Suprapubic skin (tissue), 4 donors: ENCODE results near the gene TBC1D9. TPM values are rescaled to one million over a fixed set of nuclear protein-coding genes. Genes with fewer than 3 reads are reported as not detected.

Experiments
- DNase-seq, 2 donors: peaks; one replicate each; pipeline ENCODE4 v3.0.0-alpha.2; 2019; ENCODE audit warnings: low spot score in 2 of 2
- H3K27ac ChIP-seq: fragments of 200-600 bp; sonication (generic); one replicate; pipeline ENCODE4 v1.5.1; 2019
- H3K27me3 ChIP-seq: fragments of 200-600 bp; sonication (generic); one replicate; pipeline ENCODE4 v1.5.1; 2019
- H3K36me3 ChIP-seq: fragments of 200-600 bp; sonication (generic); one replicate; pipeline ENCODE4 v1.5.1; 2019
- H3K4me1 ChIP-seq: fragments of 200-600 bp; sonication (generic); one replicate; pipeline ENCODE4 v1.5.1; 2019
- H3K4me3 ChIP-seq: fragments of 200-600 bp; sonication (generic); one replicate; pipeline ENCODE4 v1.5.1; 2019; ENCODE audit warnings: mild to moderate bottlenecking
- H3K9me3 ChIP-seq: fragments of 200-600 bp; sonication (generic); one replicate; pipeline ENCODE4 v1.5.1; 2019
- EP300 ChIP-seq: sonication (generic); formaldehyde crosslinking; IDR thresholded peaks from one replicate; pipeline ENCODE4 v1.6.1; 2017; ENCODE audit warnings: antibody characterized with exemption
- POLR2A ChIP-seq, 2 donors: fragments of 450-650 bp; IDR thresholded peaks; one replicate each; pipeline ENCODE4 v1.6.1; 2017; ENCODE audit warnings: antibody characterized with exemption in 2 of 2, mild to moderate bottlenecking in 2 of 2, moderate library complexity in 2 of 2
- POLR2AphosphoS5 ChIP-seq, 3 donors: sonication (generic); formaldehyde crosslinking; IDR thresholded peaks; one replicate each; pipeline ENCODE4 v1.6.1; 2017; ENCODE audit warnings: antibody characterized with exemption in 3 of 3
- WGBS: methylation state at CpG from one replicate; pipeline ENCODE4 v1.1.5; 2018; 5-methylcytosine and 5-hydroxymethylcytosine counted together
- total RNA-seq, 4 donors: library from RNA; depleted of rRNA; stranded (reverse); fragments of >200 nt; gene quantifications; one replicate each; pipeline ENCODE4 v1.1.0, GENCODE V29; 2016
- TF ChIP-seq, protein P1 (sequence below), 2 donors: fragments of 200-600 bp in 1 of 2; fragments of 450-650 bp in 1 of 2; sonication (generic) in 1 of 2; IDR thresholded peaks; one replicate each; pipeline ENCODE4 v1.5.1; 2016 to 2019; ENCODE audit warnings: antibody characterized with exemption in 2 of 2, mild to moderate bottlenecking in 1 of 2, moderate library complexity in 1 of 2

Gene TBC1D9
- total RNA-seq, 4 donors from 2014 or later: 5.7 to 9.8 (median 8.9) TPM

DNA sequence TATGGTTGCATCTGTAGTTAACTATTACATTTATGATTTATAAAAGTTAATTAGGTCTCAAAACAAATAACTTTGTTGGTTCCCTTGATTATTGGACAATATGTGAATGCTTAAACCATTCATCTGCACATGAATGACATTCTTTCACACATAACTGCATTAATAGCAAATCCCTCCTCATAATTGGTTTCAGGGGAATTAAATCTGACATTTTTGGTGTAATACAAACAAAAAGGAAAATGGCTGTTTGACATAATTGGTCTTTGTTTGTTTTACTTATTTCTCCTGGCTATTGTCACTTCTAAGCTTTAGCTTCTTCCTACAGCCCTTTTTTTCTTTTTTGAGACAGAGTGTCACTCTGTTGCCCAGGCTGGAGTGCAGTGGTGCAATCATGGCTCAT, 71.9 kb downstream of the TBC1D9 start:
- Histone ChIP-seq H3K4me3 (no peak overlapping the region), H3K9me3 (no peaks in the 10 kb centered on the region), H3K27ac (no peak overlapping the region), H3K27me3 (no peaks in the 10 kb centered on the region), H3K4me1 (no peaks in the 10 kb centered on the region), H3K36me3 (no peaks in the 10 kb centered on the region)
- no peak for TF ChIP-seq POLR2A (IDR thresholded peaks at IDR 0.05)
- no peak for TF ChIP-seq EP300
- TF ChIP-seq, protein P1, sequence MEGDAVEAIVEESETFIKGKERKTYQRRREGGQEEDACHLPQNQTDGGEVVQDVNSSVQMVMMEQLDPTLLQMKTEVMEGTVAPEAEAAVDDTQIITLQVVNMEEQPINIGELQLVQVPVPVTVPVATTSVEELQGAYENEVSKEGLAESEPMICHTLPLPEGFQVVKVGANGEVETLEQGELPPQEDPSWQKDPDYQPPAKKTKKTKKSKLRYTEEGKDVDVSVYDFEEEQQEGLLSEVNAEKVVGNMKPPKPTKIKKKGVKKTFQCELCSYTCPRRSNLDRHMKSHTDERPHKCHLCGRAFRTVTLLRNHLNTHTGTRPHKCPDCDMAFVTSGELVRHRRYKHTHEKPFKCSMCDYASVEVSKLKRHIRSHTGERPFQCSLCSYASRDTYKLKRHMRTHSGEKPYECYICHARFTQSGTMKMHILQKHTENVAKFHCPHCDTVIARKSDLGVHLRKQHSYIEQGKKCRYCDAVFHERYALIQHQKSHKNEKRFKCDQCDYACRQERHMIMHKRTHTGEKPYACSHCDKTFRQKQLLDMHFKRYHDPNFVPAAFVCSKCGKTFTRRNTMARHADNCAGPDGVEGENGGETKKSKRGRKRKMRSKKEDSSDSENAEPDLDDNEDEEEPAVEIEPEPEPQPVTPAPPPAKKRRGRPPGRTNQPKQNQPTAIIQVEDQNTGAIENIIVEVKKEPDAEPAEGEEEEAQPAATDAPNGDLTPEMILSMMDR (IDR thresholded peaks at IDR 0.05): no peak
- no peak for TF ChIP-seq POLR2AphosphoS5 (IDR thresholded peaks at IDR 0.05)
- DNase-seq: no peak

DNA sequence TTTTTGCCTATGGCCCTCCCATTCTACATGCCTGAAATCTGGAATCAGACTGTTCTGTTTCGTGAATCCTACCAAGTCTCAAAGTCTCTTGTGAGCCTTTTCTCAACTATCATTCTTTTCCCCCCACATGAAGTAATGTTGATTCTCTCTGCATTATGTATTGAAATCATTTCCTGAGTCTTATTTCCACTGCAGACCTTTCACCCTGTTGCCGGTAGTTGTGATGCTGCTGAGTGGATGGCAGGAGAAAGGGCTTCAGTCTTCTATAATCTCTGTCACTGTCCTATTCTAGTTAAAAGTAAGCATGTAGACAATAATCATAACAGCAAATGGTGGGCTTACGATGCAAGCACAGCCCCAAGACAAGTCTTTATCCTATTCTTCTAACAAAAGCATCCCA, 75.0 kb downstream of the TBC1D9 start:
- no peaks in the 10 kb centered on the region for H3K4me1 ChIP-seq
- whole genome bisulfite sequencing: 100% methylated on average over 3 of the region's 3 CpGs
- peaks cover 5% of the 10 kb centered on the region for H3K36me3 ChIP-seq
- no peak overlapping the region for H3K4me3 ChIP-seq
- no peaks in the 10 kb centered on the region for H3K27me3 ChIP-seq
- no peaks in the 10 kb centered on the region for H3K9me3 ChIP-seq
- TF ChIP-seq, protein P1 (IDR thresholded peaks at IDR 0.05): no peak
- TF ChIP-seq POLR2A (IDR thresholded peaks at IDR 0.05): no peak
- TF ChIP-seq POLR2AphosphoS5 (IDR thresholded peaks at IDR 0.05): no peak
- no peak for TF ChIP-seq EP300
- no peak for DNase-seq
- no peak overlapping the region for H3K27ac ChIP-seq

DNA sequence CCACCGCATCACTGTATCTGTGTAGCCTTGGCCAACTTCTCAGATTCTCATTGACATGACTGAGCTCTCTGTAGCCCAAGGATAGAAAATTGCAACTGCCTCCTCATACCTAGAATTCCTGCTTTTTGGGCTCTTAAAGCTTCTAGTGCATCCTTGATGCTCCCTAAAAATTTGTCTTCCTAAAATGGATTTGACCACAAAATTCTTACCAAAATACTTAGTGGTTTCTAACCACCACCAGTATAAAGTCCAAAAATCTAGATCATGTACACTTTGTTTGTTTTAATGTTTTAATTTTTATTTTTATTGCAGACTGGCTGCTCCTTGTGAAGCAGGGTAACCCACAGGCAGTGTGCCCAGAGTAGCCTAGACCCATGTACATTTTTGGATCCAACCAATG, 75.5 kb downstream of the TBC1D9 start:
- Histone ChIP-seq H3K9me3 (no peaks in the 10 kb centered on the region), H3K4me3 (no peak overlapping the region), H3K4me1 (no peaks in the 10 kb centered on the region), H3K36me3 (peaks cover 5% of the 10 kb centered on the region), H3K27me3 (no peaks in the 10 kb centered on the region), H3K27ac (no peak overlapping the region)
- DNase-seq: no peak
- TF ChIP-seq POLR2A (IDR thresholded peaks at IDR 0.05): no peak
- no peak for TF ChIP-seq EP300
- TF ChIP-seq, protein P1 (IDR thresholded peaks at IDR 0.05): no peak
- no peak for TF ChIP-seq POLR2AphosphoS5 (IDR thresholded peaks at IDR 0.05)
- WGBS: 93% methylated on average over 1 of the region's 1 CpG

DNA sequence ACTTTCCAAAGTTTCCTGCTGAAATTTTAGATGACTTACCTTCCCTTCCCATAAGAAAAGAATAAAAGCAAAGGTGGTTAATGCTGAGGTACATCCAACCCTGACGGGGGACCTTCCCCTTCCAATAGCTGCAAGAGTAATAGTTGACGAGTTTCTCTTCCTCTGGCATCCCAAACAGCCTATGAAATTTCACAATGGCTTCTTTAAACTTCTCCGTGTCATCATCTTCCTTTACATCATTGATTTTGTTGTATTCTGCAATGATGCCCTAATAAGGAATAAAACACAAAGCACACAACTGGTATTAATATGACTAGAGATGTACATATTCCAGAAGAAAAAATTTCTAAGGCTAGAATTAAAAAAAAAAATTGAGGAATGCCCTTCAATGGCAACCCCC, 76.6 kb downstream of the TBC1D9 start:
- Histone ChIP-seq H3K4me3 (no peak overlapping the region), H3K9me3 (no peaks in the 10 kb centered on the region), H3K4me1 (no peaks in the 10 kb centered on the region), H3K27ac (no peak overlapping the region), H3K36me3 (peaks cover 5% of the 10 kb centered on the region), H3K27me3 (no peaks in the 10 kb centered on the region)
- 86% methylated on average over 3 of the region's 3 CpGs for WGBS
- TF ChIP-seq POLR2A (IDR thresholded peaks at IDR 0.05): no peak
- TF ChIP-seq, protein P1 (IDR thresholded peaks at IDR 0.05): no peak
- TF ChIP-seq EP300: no peak
- no peak for TF ChIP-seq POLR2AphosphoS5 (IDR thresholded peaks at IDR 0.05)
- no peak for DNase-seq

DNA sequence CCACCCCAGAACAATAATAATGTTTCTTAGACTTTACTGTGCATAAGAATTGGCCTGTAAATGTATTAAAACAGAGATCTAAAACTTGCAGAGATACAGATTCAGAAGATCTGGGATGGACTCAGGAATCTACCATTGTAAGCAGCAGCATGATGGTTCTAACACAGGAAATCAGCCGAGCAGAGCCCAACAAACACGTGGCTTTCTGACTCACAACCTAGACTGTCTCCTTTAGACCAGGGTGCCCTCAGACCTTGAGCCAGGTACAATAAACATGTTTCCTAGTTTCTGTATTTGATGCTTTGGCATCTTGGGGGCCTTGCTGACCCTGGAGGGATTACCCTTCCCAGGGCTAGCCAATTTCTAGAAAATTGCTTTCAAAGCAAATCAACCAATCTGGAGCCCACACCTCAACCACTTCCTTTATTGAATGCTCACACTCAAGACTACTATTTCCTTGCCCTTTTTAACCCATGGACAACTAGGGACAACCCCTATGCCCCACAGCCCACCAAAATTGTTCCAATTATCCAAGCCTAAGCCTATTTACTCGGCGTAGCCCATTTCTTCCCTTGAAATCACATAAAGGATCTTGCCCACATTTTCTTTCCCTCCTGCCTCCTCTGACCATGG, 80.5 kb downstream of the TBC1D9 start:
- Histone ChIP-seq H3K27me3 (no peaks in the 10 kb centered on the region), H3K27ac (no peak overlapping the region), H3K36me3 (peaks cover 5% of the 10 kb centered on the region), H3K4me3 (no peak overlapping the region), H3K9me3 (no peaks in the 10 kb centered on the region), H3K4me1 (no peaks in the 10 kb centered on the region)
- WGBS: 78% methylated on average over 4 of the region's 4 CpGs
- DNase-seq: no peak
- TF ChIP-seq, protein P1 (IDR thresholded peaks at IDR 0.05): no peak
- no peak for TF ChIP-seq EP300
- no peak for TF ChIP-seq POLR2AphosphoS5 (IDR thresholded peaks at IDR 0.05)
- TF ChIP-seq POLR2A (IDR thresholded peaks at IDR 0.05): no peak
